BLaER1 (cell line): ENCODE data around the gene ACACB.

Source experiments
- H3K27ac ChIP-seq: shearing (Covaris generic); formaldehyde crosslinking; 2 replicates; pipeline ENCODE4 v1.8.1; 2022
- H3K27me3 ChIP-seq: shearing (Covaris generic); formaldehyde crosslinking; 2 replicates; pipeline ENCODE4 v1.8.1; 2022
- H3K36me3 ChIP-seq: shearing (Covaris generic); formaldehyde crosslinking; 2 replicates; pipeline ENCODE4 v1.8.1; 2022
- H3K4me1 ChIP-seq: shearing (Covaris generic); formaldehyde crosslinking; 2 replicates; pipeline ENCODE4 v1.8.1; 2022
- H3K4me2 ChIP-seq: shearing (Covaris generic); formaldehyde crosslinking; 2 replicates; pipeline ENCODE4 v1.8.1; 2022
- H3K4me3 ChIP-seq: shearing (Covaris generic); formaldehyde crosslinking; 2 replicates; pipeline ENCODE4 v1.8.1; 2022
- H3K9ac ChIP-seq: shearing (Covaris generic); formaldehyde crosslinking; 2 replicates; pipeline ENCODE4 v1.8.1; 2022
- H3K9me3 ChIP-seq: shearing (Covaris generic); formaldehyde crosslinking; 2 replicates; pipeline ENCODE4 v1.8.1; 2022
- H4K20me1 ChIP-seq: shearing (Covaris generic); formaldehyde crosslinking; 2 replicates; pipeline ENCODE4 v1.8.1; 2022
- Cebpa-rat ChIP-seq: shearing (Covaris generic); IDR thresholded peaks from 2 replicates; pipeline ENCODE4 v1.8.1; 2022

ACACB gene

DNA sequence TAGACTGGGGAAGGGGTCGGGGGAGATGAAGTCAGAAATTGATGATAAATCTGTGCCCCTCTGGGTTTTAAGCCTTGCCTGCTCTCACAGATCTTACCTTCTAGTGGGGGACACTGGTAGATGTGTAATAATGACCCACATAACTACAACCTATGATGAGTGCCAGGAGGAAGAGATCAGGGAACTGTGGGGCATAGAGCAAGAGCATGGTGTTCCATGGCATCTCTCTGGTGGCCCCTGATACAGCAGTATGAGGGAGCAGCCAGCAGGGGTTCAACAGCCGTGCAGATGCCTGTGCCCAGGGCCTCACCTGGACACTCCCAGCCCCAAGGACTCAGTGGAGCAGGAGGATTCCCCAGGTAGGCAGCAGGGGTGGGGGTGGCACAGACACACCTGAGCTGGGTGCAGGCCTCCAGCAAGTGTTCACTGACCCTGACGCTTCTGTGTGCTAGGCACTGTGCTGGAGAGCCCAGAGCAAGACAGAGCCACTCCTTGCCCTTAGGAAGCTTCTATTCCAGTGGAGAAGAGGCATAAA, 5.0 kb downstream of the ACACB start:
- H3K9me3 ChIP-seq = no peaks in the 10 kb centered on the region
- no peak for TF ChIP-seq Cebpa-rat
- H3K27me3 ChIP-seq = no peaks in the 10 kb centered on the region

DNA sequence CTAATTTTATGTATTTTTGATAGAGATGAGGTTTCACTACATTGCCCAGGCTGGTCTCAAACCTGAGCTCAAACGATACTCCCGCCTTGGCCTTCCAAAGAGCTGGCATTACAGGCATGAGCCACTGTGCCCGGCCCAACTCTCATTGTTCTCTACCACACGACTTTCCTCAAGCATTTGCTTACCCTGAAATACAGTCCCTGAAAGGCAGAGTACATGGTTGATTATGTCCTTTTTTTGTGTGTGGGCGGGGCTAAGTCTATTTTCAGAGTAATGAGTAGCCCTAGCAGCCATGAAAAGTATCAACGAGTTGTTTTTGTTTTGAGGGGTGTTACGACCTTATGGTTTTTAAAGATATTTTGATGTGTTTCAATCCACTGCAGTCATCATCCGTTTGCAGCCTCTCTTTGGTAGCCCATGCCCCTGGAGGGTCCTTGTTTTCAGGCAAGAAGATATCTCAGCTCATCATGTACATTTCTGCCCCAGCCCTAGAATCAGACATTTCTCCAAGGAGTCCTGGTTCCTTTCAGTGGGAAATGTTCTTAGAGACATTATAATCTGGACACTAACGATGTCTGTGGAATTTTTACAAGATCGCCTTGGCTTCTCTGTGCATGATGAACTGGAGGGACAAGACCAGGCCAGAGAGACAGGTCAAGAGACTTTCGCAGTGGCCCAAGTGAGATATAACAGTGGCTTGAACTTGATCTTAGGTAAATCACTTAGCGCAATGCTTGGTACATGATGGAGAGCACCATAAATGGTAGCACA, 8.7 kb downstream of the ACACB start:
- Histone ChIP-seq H3K4me2 (no peak overlapping the region), H3K4me1 (peaks cover 6% of the 10 kb centered on the region; the same call in 1 of the 2 replicates), H3K9ac (no peak overlapping the region), H3K4me3 (no peak overlapping the region), H3K36me3 (no peaks in the 10 kb centered on the region), H4K20me1 (no peaks in the 10 kb centered on the region), H3K9me3 (no peaks in the 10 kb centered on the region), H3K27me3 (no peaks in the 10 kb centered on the region), H3K27ac (no peak overlapping the region)
- TF ChIP-seq Cebpa-rat = no peak

More for the DNA sequence above, 5.0 kb downstream of the ACACB start:
- Histone ChIP-seq H3K9ac (no peak overlapping the region), H3K4me1 (peaks cover 18% of the 10 kb centered on the region), H3K4me2 (no peak overlapping the region), H3K36me3 (no peaks in the 10 kb centered on the region), H3K27ac (no peak overlapping the region), H4K20me1 (no peaks in the 10 kb centered on the region), H3K4me3 (no peak overlapping the region)

DNA sequence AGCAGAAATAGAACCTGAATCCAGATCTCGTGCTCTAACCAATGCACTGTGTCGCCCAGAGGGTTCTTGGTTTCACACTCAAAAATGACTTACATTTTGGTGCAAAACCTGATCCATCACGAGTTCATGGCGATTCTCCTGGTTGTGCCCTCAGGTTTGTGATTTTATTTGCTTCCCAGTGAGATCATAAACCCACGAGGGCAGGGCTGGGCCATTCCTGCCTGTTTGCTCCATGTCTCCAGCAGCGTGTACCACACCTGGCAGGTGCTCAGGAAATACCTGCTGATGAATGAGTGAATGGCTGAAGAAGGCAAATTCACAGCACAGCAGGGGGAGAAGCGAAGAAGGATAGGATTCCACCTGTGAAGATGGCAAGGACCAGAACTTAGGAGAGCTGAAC, 9.4 kb downstream of the ACACB start:
- H3K36me3 ChIP-seq = no peaks in the 10 kb centered on the region
- H3K9me3 ChIP-seq = no peaks in the 10 kb centered on the region
- no peaks in the 10 kb centered on the region for H4K20me1 ChIP-seq
- no peak overlapping the region for H3K4me2 ChIP-seq
- no peak overlapping the region for H3K27ac ChIP-seq
- TF ChIP-seq Cebpa-rat = no peak
- no peaks in the 10 kb centered on the region for H3K27me3 ChIP-seq
- H3K9ac ChIP-seq = no peak overlapping the region
- H3K4me1 ChIP-seq = peaks cover 9% of the 10 kb centered on the region; the same call in 1 of the 2 replicates
- H3K4me3 ChIP-seq = no peak overlapping the region

DNA sequence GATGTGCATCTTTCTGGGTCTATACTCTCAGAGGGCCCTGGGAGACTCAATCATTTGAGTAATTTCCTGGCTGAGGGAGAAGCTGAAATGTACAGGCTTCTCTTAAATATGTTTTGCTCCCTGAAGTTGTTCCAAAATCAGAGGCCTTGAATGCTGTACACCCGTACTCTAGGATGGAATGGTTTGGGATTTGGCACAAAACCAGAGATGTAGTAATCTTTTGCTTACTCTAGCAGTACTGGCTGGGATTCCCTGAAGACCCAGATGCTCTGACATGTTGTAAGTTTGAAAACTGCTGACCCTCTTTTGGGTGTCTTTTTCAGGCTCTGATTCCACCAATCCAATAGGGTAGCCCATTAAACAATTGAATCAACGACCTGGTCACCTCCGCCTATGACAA, 10.4 kb downstream of the ACACB start:
- TF ChIP-seq Cebpa-rat = no peak
- Histone ChIP-seq H3K9me3 (no peaks in the 10 kb centered on the region), H3K27ac (no peak overlapping the region), H3K4me2 (no peak overlapping the region), H4K20me1 (no peaks in the 10 kb centered on the region), H3K27me3 (no peaks in the 10 kb centered on the region), H3K4me1 (peaks cover 19% of the 10 kb centered on the region), H3K36me3 (no peaks in the 10 kb centered on the region), H3K4me3 (no peak overlapping the region), H3K9ac (no peak overlapping the region)

DNA sequence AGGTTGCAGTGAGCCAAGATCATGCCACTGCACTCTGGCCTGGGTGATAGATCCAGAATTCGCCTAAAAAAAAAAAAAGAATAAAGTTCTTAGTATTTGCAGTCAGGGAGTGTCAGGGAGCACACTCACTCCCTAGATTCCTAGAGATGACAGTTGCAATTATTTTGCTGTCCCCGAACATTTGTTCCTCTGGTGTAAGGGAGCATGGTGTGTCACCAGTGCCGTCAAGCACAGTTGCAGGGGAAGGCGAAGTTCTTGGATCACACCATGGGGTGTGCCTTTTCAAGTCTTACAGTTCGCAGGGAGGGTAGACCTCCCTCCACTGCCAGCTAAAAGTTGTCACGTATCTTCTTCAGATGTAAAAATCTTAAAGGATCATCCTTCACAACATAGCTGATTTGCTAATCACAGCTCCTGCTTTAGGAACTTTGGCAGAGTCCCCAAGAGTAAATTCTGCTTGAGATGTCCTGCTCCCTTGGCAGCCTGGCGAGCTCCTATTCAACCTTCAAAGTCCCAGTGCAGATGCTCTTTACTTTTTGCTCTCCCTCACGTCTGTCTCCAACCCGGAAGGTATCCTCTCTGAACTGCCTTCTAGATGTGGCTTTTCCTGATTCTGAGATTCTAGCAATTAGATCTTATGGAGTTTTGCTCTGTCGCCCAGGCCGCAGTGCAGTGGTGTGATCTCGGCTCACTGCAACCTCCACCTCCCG, 11.3 kb downstream of the ACACB start:
- H3K4me3 ChIP-seq = no peak overlapping the region
- no peaks in the 10 kb centered on the region for H3K9me3 ChIP-seq
- no peaks in the 10 kb centered on the region for H3K36me3 ChIP-seq
- no peaks in the 10 kb centered on the region for H3K27me3 ChIP-seq
- H3K9ac ChIP-seq = no peak overlapping the region
- H3K27ac ChIP-seq = no peak overlapping the region
- H3K4me2 ChIP-seq = no peak overlapping the region
- no peak for TF ChIP-seq Cebpa-rat
- H4K20me1 ChIP-seq = no peaks in the 10 kb centered on the region
- peaks cover 16% of the 10 kb centered on the region for H3K4me1 ChIP-seq

DNA sequence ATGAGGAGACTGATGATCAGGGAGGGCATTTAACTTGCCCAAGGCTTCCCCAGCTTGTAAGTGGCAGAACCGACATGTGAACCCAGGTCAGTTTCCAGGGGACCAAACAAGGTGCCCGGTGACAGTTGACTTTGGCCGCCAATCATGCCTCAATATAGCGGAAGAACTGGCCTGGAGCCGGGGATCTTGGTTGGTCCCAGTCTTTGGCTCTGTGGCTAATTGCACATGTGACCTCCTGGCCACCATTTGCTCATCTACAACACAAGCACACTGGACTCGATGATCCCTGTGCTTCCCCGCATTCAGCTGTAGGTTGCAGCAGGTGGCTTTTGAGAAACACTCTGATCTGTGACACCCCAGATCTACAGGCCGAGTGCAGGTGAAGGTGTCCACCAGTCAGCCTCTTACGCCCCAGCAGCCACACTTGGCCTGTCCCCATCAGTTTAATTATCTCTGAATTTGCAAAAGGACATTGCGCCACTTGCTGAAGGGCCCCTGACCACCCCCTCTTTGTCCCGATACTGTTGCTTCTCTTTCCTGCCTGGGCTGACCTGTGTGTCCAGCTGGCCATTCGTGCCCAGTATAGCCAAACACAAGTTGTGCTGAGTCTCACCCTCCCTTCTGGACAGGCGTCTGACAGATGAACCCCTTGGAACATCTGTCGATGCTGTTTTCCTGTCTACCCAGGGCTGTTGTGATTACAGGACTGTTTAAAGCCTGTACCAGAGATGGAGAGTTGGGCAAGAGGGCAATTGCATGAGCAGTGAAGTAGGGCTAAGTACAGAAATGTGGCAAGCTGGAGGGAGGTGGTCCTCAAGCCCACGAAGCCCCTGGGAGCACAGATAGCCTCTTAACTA, 14.1 kb downstream of the ACACB start:
- Histone ChIP-seq H3K27me3 (no peaks in the 10 kb centered on the region), H3K27ac (no peak overlapping the region), H3K4me3 (no peak overlapping the region), H3K9ac (no peak overlapping the region), H3K9me3 (no peaks in the 10 kb centered on the region), H3K4me2 (no peak overlapping the region), H3K36me3 (no peaks in the 10 kb centered on the region), H3K4me1 (peaks cover 13% of the 10 kb centered on the region), H4K20me1 (no peaks in the 10 kb centered on the region)
- TF ChIP-seq Cebpa-rat = no peak

DNA sequence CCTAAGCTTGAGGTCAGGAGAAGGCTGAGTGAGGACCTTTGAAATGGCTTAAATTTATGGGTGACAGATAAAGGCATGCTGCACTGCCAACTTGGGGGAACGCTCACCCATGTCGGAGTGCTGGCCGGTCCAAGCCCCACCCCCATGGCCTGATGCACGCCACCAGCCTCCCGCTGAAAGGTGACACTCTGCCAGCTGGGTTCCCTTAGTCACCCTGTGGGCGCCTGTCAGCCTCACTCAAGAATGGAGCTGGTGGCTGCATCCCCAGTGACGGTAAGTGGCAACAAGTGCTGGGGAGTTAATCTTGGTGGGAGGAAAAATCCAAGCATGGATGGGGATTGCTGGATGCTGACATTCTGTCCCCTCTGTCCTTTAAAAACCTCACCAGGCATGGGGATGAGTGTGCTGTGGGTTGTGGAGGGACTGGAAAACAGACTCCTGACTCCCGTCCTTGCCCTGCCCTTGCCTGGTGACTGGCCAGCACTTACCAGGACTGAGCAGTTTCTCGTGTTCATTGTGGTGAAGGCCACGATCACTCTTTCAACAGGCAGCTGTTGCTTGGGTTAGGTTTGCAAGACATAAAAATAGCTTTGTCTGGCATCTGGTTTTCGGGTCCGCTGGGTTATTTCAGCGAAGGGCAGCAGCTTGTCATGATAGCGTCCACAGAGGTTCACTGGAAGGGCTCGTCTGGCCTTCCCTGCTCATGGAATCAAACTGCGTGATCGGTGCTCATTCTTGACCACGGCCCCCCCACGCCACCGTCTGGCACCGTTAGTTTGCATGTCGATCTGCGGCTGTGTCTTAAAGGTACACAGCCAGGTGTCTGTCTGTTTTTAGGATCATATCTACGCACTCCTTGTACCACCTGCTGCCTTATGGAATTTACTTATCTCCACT, 15.0 kb downstream of the ACACB start:
- H3K4me2 ChIP-seq = peak overlapping the region; percentile 17; the same call in 1 of the 2 replicates
- TF ChIP-seq Cebpa-rat = no peak
- peaks cover 13% of the 10 kb centered on the region for H3K4me1 ChIP-seq
- H3K36me3 ChIP-seq = no peaks in the 10 kb centered on the region
- H3K9me3 ChIP-seq = peaks cover 8% of the 10 kb centered on the region; the same call in 1 of the 2 replicates
- no peaks in the 10 kb centered on the region for H3K27me3 ChIP-seq
- H4K20me1 ChIP-seq = no peaks in the 10 kb centered on the region
- no peak overlapping the region for H3K9ac ChIP-seq
- no peak overlapping the region for H3K4me3 ChIP-seq
- no peak overlapping the region for H3K27ac ChIP-seq

DNA sequence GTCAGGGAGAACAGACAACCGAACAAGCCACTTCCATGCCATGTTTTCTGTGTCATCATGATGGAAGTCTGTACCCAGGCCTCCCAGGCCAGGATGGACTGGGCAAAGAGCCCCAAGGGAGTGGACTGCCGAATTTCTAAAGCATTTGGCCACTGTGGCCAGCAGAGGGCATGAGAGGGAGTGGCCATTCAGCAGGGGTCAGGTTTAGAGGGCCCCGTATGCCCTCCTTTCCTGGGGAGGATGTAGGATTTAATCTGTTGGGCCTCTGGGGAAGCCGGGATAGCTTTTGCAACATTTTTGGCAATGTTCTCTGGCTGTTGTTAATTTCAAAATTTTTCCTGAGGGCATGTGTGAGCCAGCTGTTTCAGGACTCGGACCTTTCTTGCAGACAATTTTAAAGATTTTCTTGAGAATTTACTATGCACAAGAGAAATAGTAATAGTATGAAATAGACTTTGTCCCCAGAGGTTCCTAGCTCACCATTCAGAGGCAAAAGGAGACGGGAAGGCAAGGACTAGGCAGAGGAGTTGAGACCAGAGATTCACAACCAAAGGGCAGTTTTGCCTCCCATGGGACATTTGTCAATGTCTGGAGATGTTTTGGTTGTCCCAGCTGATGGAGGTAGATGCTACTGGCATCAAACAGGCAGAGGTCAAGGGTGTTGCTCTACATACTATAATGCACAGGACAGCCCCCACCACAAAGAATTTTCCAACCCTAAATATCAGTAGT, 18.0 kb downstream of the ACACB start:
- no peak for TF ChIP-seq Cebpa-rat
- Histone ChIP-seq H4K20me1 (no peaks in the 10 kb centered on the region), H3K9me3 (peaks cover 8% of the 10 kb centered on the region; the same call in 1 of the 2 replicates), H3K27me3 (no peaks in the 10 kb centered on the region), H3K27ac (no peak overlapping the region), H3K4me1 (peaks cover 13% of the 10 kb centered on the region), H3K4me2 (no peak overlapping the region), H3K4me3 (no peak overlapping the region), H3K9ac (no peak overlapping the region), H3K36me3 (no peaks in the 10 kb centered on the region)
